GM12878 (cell line): Measurements from ENCODE around the gene RPRD1B. TPM values are rescaled to one million over a fixed set of nuclear protein-coding genes. Genes with fewer than 3 reads are reported as not detected.

Experiments used
- ATAC-seq: fragments of 200-7000 bp; cut with Tn5 transposase; 3 replicates; pipeline ENCODE4 v1.9.1; 2020; ENCODE audit warnings: mild to moderate bottlenecking, moderate library complexity
- BruUV-seq: library from RNA; stranded (reverse); fragments of 400-500 nt; replicated peaks from 2 replicates; lab custom pipeline; 2021; lab: Mats Ljungman, UMichigan
- CTCF ChIA-PET: fragments of 300-600 bp; sonication (Branson Sonifier 250); formaldehyde crosslinking; extraction: SDS; loops from one replicate; lab custom pipeline; 2021; ENCODE audit warnings: inconsistent platforms; lab: Yijun Ruan, JAX
- POLR2A ChIA-PET: fragments of 350-600 bp; formaldehyde crosslinking; extraction: SDS; loops from one replicate; lab custom pipeline; 2021; ENCODE audit warnings: inconsistent platforms; lab: Charles Lee
- RAD21 ChIA-PET: fragments of 300-600 bp; sonication (Branson Sonifier 250); formaldehyde crosslinking; loops from one replicate; lab custom pipeline; 2023; ENCODE audit warnings: antibody characterized with exemption; ENCODE audit not compliant: unreplicated experiment; lab: Charles Lee
- SMC1A ChIA-PET: fragments of 300-600 bp; sonication (Branson Sonifier 250); formaldehyde crosslinking; loops from one replicate; lab custom pipeline; 2023; ENCODE audit not compliant: unreplicated experiment, uncharacterized antibody; lab: Charles Lee
- DNase-seq: peaks from one replicate; pipeline ENCODE4 v3.0.0-alpha.2; 2011; ENCODE audit warnings: low read depth, low spot score
- FAIRE-seq: peaks from 3 replicates; lab custom pipeline; 2011; peaks lifted over from hg19 to GRCh38; lab: Jason Lieb, UNC
- H2AFZ ChIP-seq: 2 replicates; pipeline ENCODE4 v1.6.0; 2011; ENCODE audit warnings: low read depth, low read length, control low read depth; ENCODE audit not compliant: control insufficient read depth
- H3K27ac ChIP-seq: 2 replicates; pipeline ENCODE4 v1.5.1; 2011; ENCODE audit warnings: control low read depth; ENCODE audit not compliant: control insufficient read depth, insufficient read depth
- H3K27me3 ChIP-seq, 2 experiments: replicated peaks in 1 of 2; 2 replicates each; pipeline versions ENCODE4 v1.6.0 to v1.6.1; 2011; ENCODE audit warnings: low read length in 1 of 2; ENCODE audit not compliant: control insufficient read depth in 2 of 2, insufficient read depth in 2 of 2
- H3K36me3 ChIP-seq, 2 experiments: 2 replicates each; pipeline ENCODE4 v1.5.1; 2011; ENCODE audit warnings: low read length in 1 of 2; ENCODE audit not compliant: control insufficient read depth in 2 of 2, insufficient read depth in 2 of 2
- H3K4me1 ChIP-seq: 2 replicates; pipeline ENCODE4 v1.6.1; 2011; ENCODE audit warnings: mild to moderate bottlenecking, low read length, moderate library complexity, mixed read lengths; ENCODE audit not compliant: control insufficient read depth, insufficient read depth
- H3K4me2 ChIP-seq: 2 replicates; pipeline ENCODE4 v1.6.0; 2011; ENCODE audit warnings: control low read depth; ENCODE audit not compliant: control insufficient read depth, insufficient read depth
- H3K4me3 ChIP-seq: fragments of 200-600 bp; sonication (generic); 2 replicates; pipeline ENCODE4 v1.5.1; 2016
- H3K79me2 ChIP-seq: 2 replicates; pipeline ENCODE4 v1.6.0; 2011; ENCODE audit warnings: low read length; ENCODE audit not compliant: control insufficient read depth, insufficient read depth
- H3K9ac ChIP-seq: 2 replicates; pipeline ENCODE4 v1.8.0; 2011; ENCODE audit warnings: low read length, control low read depth, mixed read lengths; ENCODE audit not compliant: control insufficient read depth, insufficient read depth
- H3K9me3 ChIP-seq: replicated peaks from 3 replicates; pipeline ENCODE4 v1.5.1; 2011; ENCODE audit warnings: mild to moderate bottlenecking, low read length; ENCODE audit not compliant: control insufficient read depth, insufficient read depth
- H4K20me1 ChIP-seq: 2 replicates; pipeline ENCODE4 v1.6.0; 2011; ENCODE audit not compliant: control insufficient read depth, insufficient read depth
- FOXK2 ChIP-seq: fragments of 450-650 bp; IDR thresholded peaks from 2 replicates; pipeline ENCODE4 v1.6.1; 2017; ENCODE audit warnings: mild to moderate bottlenecking, moderate library complexity
- HSF1 ChIP-seq: fragments of 150-350 bp; IDR thresholded peaks from 2 replicates; pipeline ENCODE4 v1.6.1; 2014; ENCODE audit warnings: mild to moderate bottlenecking, low read depth, low read length
- REST ChIP-seq: IDR thresholded peaks from 2 replicates; pipeline ENCODE4 v1.6.1; 2012; ENCODE audit warnings: mild to moderate bottlenecking, low read depth, low read length
- USF2 ChIP-seq: IDR thresholded peaks from 2 replicates; pipeline ENCODE4 v1.6.1; 2011; ENCODE audit warnings: low read depth, low read length, improper control_type of control experiment, borderline replicate concordance
- WGBS: methylation state at CpG from one replicate; pipeline ENCODE4 v1.1.6; 2016; ENCODE audit warnings: low lambda C conversion rate; ENCODE audit not compliant: insufficient replicate concordance, insufficient coverage; ENCODE audit errors: missing lambda C conversion rate; 5-methylcytosine and 5-hydroxymethylcytosine counted together
- in situ Hi-C: fragments of 300-500 bp; cut with MboI; formaldehyde crosslinking; loops from 9 replicates; pipeline ENCODE4 v1.14.3; 2018; ENCODE audit warnings: mixed read lengths
- intact Hi-C: fragments of 100-400 bp; cut with micrococcal nuclease; formaldehyde crosslinking; loops from one replicate; pipeline ENCODE4 v1.14.2; 2022; ENCODE audit not compliant: unreplicated experiment
- polyA plus RNA-seq, 11 experiments: library from polyadenylated mRNA; depleted of rRNA in 4 of 11; unstranded in 6 of 11; stranded (reverse) in 5 of 11; fragments of >200 nt; fragmentation: Nextera tagmentation in 4 of 11; fragmentation: Illumina TruSeq in 1 of 11; extraction: Ambion mirVana in 4 of 11; extraction: Trizol in 1 of 11; gene quantifications; 1 replicate in 1 of 11; 2 replicates in 10 of 11; pipeline versions ENCODE4 v1.2.1 to v1.2.3, GENCODE V29; 2011 to 2016; ENCODE audit warnings: inconsistent platforms in 2 of 11, missing spikeins in 2 of 11, low read depth in 1 of 11
- total RNA-seq, 4 experiments: library from RNA; depleted of rRNA in 3 of 4; stranded (reverse); fragments of >200 nt in 3 of 4; fragmentation: Illumina TruSeq in 1 of 4; extraction: Trizol in 1 of 4; gene quantifications; 2 replicates each; pipeline versions ENCODE4 v1.2.1 to v1.2.3, GENCODE V29; 2013 to 2021

The RPRD1B gene
- total and polyA plus RNA-seq, 10 of the 15 experiments (the other 5 are each of a cell fraction or from before 2014, with no cell fraction given) = 5.2 to 40.2 (median 30.0) TPM

- DNase-seq = no peak
- no peaks in the 10 kb centered on the region for H3K9me3 ChIP-seq
- ChIA-PET POLR2A (no interaction called here), SMC1A (interaction anchor here (0.6 to 0.9 kb wide), 2 partner anchors 8 to 156 kb away, joined by 3 to 4 read pairs; no protein-coding TSS in a partner anchor), RAD21 (no interaction called here), CTCF (interaction anchor here (0.9 kb wide), 1 partner anchor 10 kb away, joined by 3 read pairs; no protein-coding TSS in a partner anchor)
- no peak for ATAC-seq
- H2AFZ ChIP-seq = no peak overlapping the region
- no peak overlapping the region for H3K9ac ChIP-seq
- no peaks in the 10 kb centered on the region for H3K79me2 ChIP-seq
- intact Hi-C loops (no loop called here), in situ Hi-C loops (no loop called here)
- no peaks in the 10 kb centered on the region for H3K4me1 ChIP-seq
- no peaks in the 10 kb centered on the region for H3K27me3 ChIP-seq
- no peak overlapping the region for H3K4me3 ChIP-seq
- peaks cover 14 to 16% of the 10 kb centered on the region in 2 experiments for H3K36me3 ChIP-seq
- TF ChIP-seq HSF1 = no peak
- TF ChIP-seq USF2 = no peak
- TF ChIP-seq REST = no peak
- TF ChIP-seq FOXK2 = no peak
- no peaks in the 10 kb centered on the region for H4K20me1 ChIP-seq
- no peak overlapping the region for H3K4me2 ChIP-seq
- 69% methylated on average over 6 of the region's 6 CpGs for WGBS
- no peak for FAIRE-seq
- BruUV-seq = no TSS peak
- no peak overlapping the region for H3K27ac ChIP-seq
Measured at GRCh38 chr20:38001173-38001875, 32.2 kb upstream of the RPRD1B start.
